Smooth muscle cell (in vitro differentiated cells): Measurements from ENCODE around the gene CNOT8. TPM values are rescaled to one million over a fixed set of nuclear protein-coding genes. Genes with fewer than 3 reads are reported as not detected.
"Not testable (repeated sequence)": the region's sequence is repeated elsewhere in the genome, so short reads cannot be mapped to it uniquely, and the experiment has no call there.

Experiments
- DNase-seq: peaks from one replicate; lab custom pipeline; 2025; ENCODE audit not compliant: unreplicated experiment; lab: John Stamatoyannopoulos, UW
- H2AFZ ChIP-seq: fragments of 200-600 bp; sonication (generic); 2 replicates; pipeline ENCODE4 v1.6.0; 2016; ENCODE audit warnings: antibody characterized with exemption, low read depth, mild to moderate bottlenecking
- H3F3A ChIP-seq: fragments of 200-600 bp; sonication (generic); 2 replicates; pipeline ENCODE4 v1.6.0; 2017; ENCODE audit warnings: antibody characterized with exemption, low read depth
- H3K27ac ChIP-seq: fragments of 200-600 bp; sonication (generic); 2 replicates; pipeline ENCODE4 v1.5.1; 2016; ENCODE audit warnings: low read depth, mild to moderate bottlenecking
- H3K27me3 ChIP-seq: fragments of 200-600 bp; sonication (generic); 2 replicates; pipeline ENCODE4 v1.6.1; 2016; ENCODE audit warnings: low read depth, mild to moderate bottlenecking
- H3K36me3 ChIP-seq: fragments of 200-600 bp; sonication (generic); 2 replicates; pipeline ENCODE4 v1.5.1; 2016; ENCODE audit warnings: low read depth
- H3K4me1 ChIP-seq: fragments of 200-600 bp; sonication (generic); 2 replicates; pipeline ENCODE4 v1.5.1; 2016; ENCODE audit warnings: low read depth
- H3K4me2 ChIP-seq: fragments of 200-600 bp; sonication (generic); 2 replicates; pipeline ENCODE4 v1.6.0; 2016; ENCODE audit warnings: mild to moderate bottlenecking
- H3K4me3 ChIP-seq: fragments of 200-600 bp; sonication (generic); 2 replicates; pipeline ENCODE4 v1.5.1; 2016; ENCODE audit warnings: mild to moderate bottlenecking
- H3K79me2 ChIP-seq: fragments of 200-600 bp; sonication (generic); 2 replicates; pipeline ENCODE4 v1.6.0; 2016; ENCODE audit warnings: low read depth, mild to moderate bottlenecking
- H3K9ac ChIP-seq: fragments of 200-600 bp; sonication (generic); 2 replicates; pipeline ENCODE4 v1.6.0; 2016; ENCODE audit warnings: low read depth
- H3K9me3 ChIP-seq: fragments of 200-600 bp; sonication (generic); replicated peaks from 2 replicates; pipeline ENCODE4 v1.5.1; 2016; ENCODE audit warnings: low read depth
- H4K20me1 ChIP-seq: fragments of 200-600 bp; sonication (generic); 2 replicates; pipeline ENCODE4 v1.6.0; 2016; ENCODE audit warnings: low read depth
- CTCF ChIP-seq: fragments of 200-600 bp; sonication (generic); IDR thresholded peaks from 2 replicates; pipeline ENCODE4 v1.5.1; 2017; ENCODE audit warnings: borderline replicate concordance, mild to moderate bottlenecking, antibody characterized with exemption; ENCODE audit not compliant: insufficient read depth, poor library complexity, severe bottlenecking
- WGBS: methylation state at CpG from one replicate; pipeline ENCODE4 v1.1.7; 2016; ENCODE audit warnings: low lambda C conversion rate; 5-methylcytosine and 5-hydroxymethylcytosine counted together
- polyA plus RNA-seq: library from polyadenylated mRNA; unstranded; fragments of >200 nt; fragmentation: Nextera tagmentation; extraction: Ambion mirVana; gene quantifications from 2 replicates; pipeline ENCODE4 v1.2.1, GENCODE V29; 2016
- total RNA-seq: library from RNA; depleted of rRNA; stranded (reverse); fragments of >200 nt; gene quantifications from 2 replicates; pipeline ENCODE4 v1.2.3, GENCODE V29; 2014

The CNOT8 gene
- total and polyA plus RNA-seq, 2 experiments from 2014 or later: 54.9 to 76.4 TPM

GRCh38 chr5:154831451-154831850 is 27.0 kb upstream of the CNOT8 start:
- H3K27ac ChIP-seq: no peak overlapping the region
- H3K4me3 ChIP-seq: no peak overlapping the region
- no peaks in the 10 kb centered on the region for H3K27me3 ChIP-seq
- H3K9ac ChIP-seq: no peak overlapping the region
- no peak for DNase-seq
- no peaks in the 10 kb centered on the region for H3K36me3 ChIP-seq
- no peaks in the 10 kb centered on the region for H3K79me2 ChIP-seq
- no peaks in the 10 kb centered on the region for H3K9me3 ChIP-seq
- H4K20me1 ChIP-seq: no peaks in the 10 kb centered on the region
- no peak overlapping the region for H2AFZ ChIP-seq
- no peak for TF ChIP-seq CTCF
- 95% methylated on average over 7 of the region's 7 CpGs for WGBS
- no peaks in the 10 kb centered on the region for H3K4me1 ChIP-seq
- H3K4me2 ChIP-seq: no peak overlapping the region
- peaks cover 4% of the 10 kb centered on the region for H3F3A ChIP-seq

GRCh38 chr5:154832804-154833203 is 25.6 kb upstream of the CNOT8 start:
- WGBS: 100% methylated on average over 3 of the region's 3 CpGs
- not testable (repeated sequence) for H3K4me2 ChIP-seq, H3K4me1 ChIP-seq

GRCh38 chr5:154834053-154834452 is 24.4 kb upstream of the CNOT8 start:
- Histone ChIP-seq H4K20me1 (no peaks in the 10 kb centered on the region), H3K27me3 (no peaks in the 10 kb centered on the region), H3K4me1 (no peaks in the 10 kb centered on the region), H3K4me2 (no peak overlapping the region), H3K36me3 (no peaks in the 10 kb centered on the region), H3F3A (peaks cover 4% of the 10 kb centered on the region), H3K4me3 (peak overlapping the region; percentile 8), H2AFZ (no peak overlapping the region), H3K9me3 (no peaks in the 10 kb centered on the region), H3K79me2 (no peaks in the 10 kb centered on the region), H3K27ac (no peak overlapping the region), H3K9ac (no peak overlapping the region)
- no peak for TF ChIP-seq CTCF
- WGBS: 98% methylated on average over 1 of the region's 1 CpG
- DNase-seq: no peak

More at GRCh38 chr5:154832804-154833203, 25.6 kb upstream of the CNOT8 start:
- not testable (repeated sequence) for H4K20me1 ChIP-seq, H3K36me3 ChIP-seq, H3K79me2 ChIP-seq, H3K9ac ChIP-seq, H3K4me3 ChIP-seq, H3K27ac ChIP-seq, H3F3A ChIP-seq, H3K9me3 ChIP-seq, DNase-seq, H3K27me3 ChIP-seq, H2AFZ ChIP-seq

GRCh38 chr5:154835701-154836052 is 22.8 kb upstream of the CNOT8 start:
- H3F3A ChIP-seq, H3K9ac ChIP-seq, H3K27ac ChIP-seq, H3K79me2 ChIP-seq, H3K36me3 ChIP-seq, H3K4me3 ChIP-seq, H3K9me3 ChIP-seq, H2AFZ ChIP-seq, H4K20me1 ChIP-seq, H3K4me1 ChIP-seq, DNase-seq, H3K27me3 ChIP-seq: not testable (repeated sequence)
- WGBS: 93% methylated on average over 9 of the region's 9 CpGs
- H3K4me2 ChIP-seq: peak overlapping the region; percentile 18

- Histone ChIP-seq H2AFZ (no peak overlapping the region), H3F3A (peaks cover 4% of the 10 kb centered on the region), H3K27me3 (no peaks in the 10 kb centered on the region), H3K4me1 (no peaks in the 10 kb centered on the region), H3K9ac (no peak overlapping the region), H3K79me2 (no peaks in the 10 kb centered on the region), H3K27ac (no peak overlapping the region), H4K20me1 (no peaks in the 10 kb centered on the region), H3K4me2 (no peak overlapping the region), H3K9me3 (no peaks in the 10 kb centered on the region), H3K4me3 (no peak overlapping the region), H3K36me3 (no peaks in the 10 kb centered on the region)
- 93% methylated on average over 6 of the region's 6 CpGs for WGBS
- TF ChIP-seq CTCF: no peak
- DNase-seq: no peak
Observed at GRCh38 chr5:154836225-154836624, 22.2 kb upstream of the CNOT8 start.
